Spleen (tissue), 11 donors: Measurements from ENCODE around the gene SCN10A. TPM values are rescaled to one million over a fixed set of nuclear protein-coding genes. Genes with fewer than 3 reads are reported as not detected.

Experiments used
- DNase-seq: peaks from one replicate; pipeline ENCODE4 v3.0.0-alpha.2; 2020
- H3K27ac ChIP-seq, 8 donors: fragments of 200-600 bp; sonication (generic) in 7 of 8; 1 replicate in 4 of 8; 2 replicates in 4 of 8; pipeline versions ENCODE4 v1.5.0 to v1.8.0; 2016 to 2021; ENCODE audit warnings: inconsistent platforms in 4 of 8, mild to moderate bottlenecking in 4 of 8, moderate library complexity in 1 of 8
- H3K27me3 ChIP-seq, 7 donors: fragments of 200-600 bp; sonication (generic) in 6 of 7; replicated peaks in 1 of 7; 1 replicate in 4 of 7; 2 replicates in 3 of 7; pipeline versions ENCODE4 v1.5.0 to v1.8.0; 2016 to 2021; ENCODE audit warnings: inconsistent platforms in 3 of 7, mild to moderate bottlenecking in 1 of 7
- H3K36me3 ChIP-seq, 6 donors: fragments of 200-600 bp; sonication (generic) in 5 of 6; 1 replicate in 4 of 6; 2 replicates in 2 of 6; pipeline versions ENCODE4 v1.5.0 to v1.8.0; 2016 to 2021; ENCODE audit warnings: inconsistent platforms in 2 of 6
- H3K4me1 ChIP-seq, 6 donors: fragments of 200-600 bp; sonication (generic) in 5 of 6; 1 replicate in 3 of 6; 2 replicates in 3 of 6; pipeline versions ENCODE4 v1.5.0 to v1.8.0; 2016 to 2021; ENCODE audit warnings: inconsistent platforms in 3 of 6
- H3K4me3 ChIP-seq, 8 donors: fragments of 200-600 bp; sonication (generic) in 7 of 8; 1 replicate in 4 of 8; 2 replicates in 4 of 8; pipeline versions ENCODE4 v1.5.0 to v1.8.0; 2016 to 2021; ENCODE audit warnings: inconsistent platforms in 4 of 8, mild to moderate bottlenecking in 4 of 8, moderate library complexity in 2 of 8
- H3K9me3 ChIP-seq, 8 donors: fragments of 200-600 bp; sonication (generic) in 7 of 8; 1 replicate in 4 of 8; 2 replicates in 4 of 8; pipeline versions ENCODE4 v1.5.0 to v1.8.0; 2016 to 2021; ENCODE audit warnings: inconsistent platforms in 4 of 8
- POLR2A ChIP-seq, 3 donors: fragments of 450-650 bp; IDR thresholded peaks; one replicate each; pipeline ENCODE4 v1.5.1; 2017; ENCODE audit warnings: antibody characterized with exemption in 3 of 3, mild to moderate bottlenecking in 1 of 3
- POLR2AphosphoS5 ChIP-seq, 3 donors: sonication (generic); formaldehyde crosslinking; IDR thresholded peaks; one replicate each; pipeline ENCODE4 v1.5.1; 2017; ENCODE audit warnings: antibody characterized with exemption in 3 of 3
- WGBS, 5 donors: extraction: QIAGEN DNeasy Blood & Tissue Kit in 3 of 5; methylation state at CpG; one replicate each; pipeline versions ENCODE4 v1.1.5 to v1.1.7; 2013 to 2018; 5-methylcytosine and 5-hydroxymethylcytosine counted together
- intact Hi-C: fragments of 100-400 bp; cut with DNase I; formaldehyde crosslinking; loops from one replicate; pipeline ENCODE4 v1.15.0; 2023; ENCODE audit warnings: low total_unique reads
- polyA plus RNA-seq, 3 donors: library from polyadenylated mRNA; stranded (reverse); fragments of 200-250 nt; gene quantifications; one replicate each; pipeline ENCODE4 v1.2.1, GENCODE V29; 2013
- total RNA-seq, 7 donors: library from RNA; depleted of rRNA in 3 of 7; stranded (reverse); fragments of >200 nt in 3 of 7; fragmentation: NEBNext Ultra II Directional in 4 of 7; extraction: Animal tissue kit (Norgen Biotek cat#: 25700) in 4 of 7; gene quantifications; one replicate each; pipeline versions ENCODE4 v1.1.0 to v1.2.1, GENCODE V29; 2016 to 2021
- TF ChIP-seq, protein P1 (sequence below), 11 experiments: fragments of 200-600 bp in 7 of 11; fragments of 450-650 bp in 4 of 11; sonication (generic) in 4 of 11; IDR thresholded peaks in 8 of 11; conservative IDR thresholded peaks in 3 of 11; 1 replicate in 7 of 11; 2 replicates in 4 of 11; pipeline versions ENCODE4 v1.4.0 to v1.8.0; 2016 to 2021; ENCODE audit warnings: antibody characterized with exemption in 11 of 11, inconsistent platforms in 4 of 11, mild to moderate bottlenecking in 1 of 11
- donor health status: healthy with polysubstance abuse.
- donor health status: DM: no; HTN: no; CAD: no; lungs with moderate emphysema.
- donor health status: DM: no; HTN: no; CAD: no.
- donor health status: Bipolar disorder and iron deficiency.
- donor health status: healthy.
- donor health status: DM: no; HTN: no; CAD: no.
- donor health status: DM: yes; HTN: yes; CAD: no.

The SCN10A gene
- total and polyA plus RNA-seq, 10 donors: under 0.01 to 0.26 (median 0.02) TPM; not detected in 7

DNA sequence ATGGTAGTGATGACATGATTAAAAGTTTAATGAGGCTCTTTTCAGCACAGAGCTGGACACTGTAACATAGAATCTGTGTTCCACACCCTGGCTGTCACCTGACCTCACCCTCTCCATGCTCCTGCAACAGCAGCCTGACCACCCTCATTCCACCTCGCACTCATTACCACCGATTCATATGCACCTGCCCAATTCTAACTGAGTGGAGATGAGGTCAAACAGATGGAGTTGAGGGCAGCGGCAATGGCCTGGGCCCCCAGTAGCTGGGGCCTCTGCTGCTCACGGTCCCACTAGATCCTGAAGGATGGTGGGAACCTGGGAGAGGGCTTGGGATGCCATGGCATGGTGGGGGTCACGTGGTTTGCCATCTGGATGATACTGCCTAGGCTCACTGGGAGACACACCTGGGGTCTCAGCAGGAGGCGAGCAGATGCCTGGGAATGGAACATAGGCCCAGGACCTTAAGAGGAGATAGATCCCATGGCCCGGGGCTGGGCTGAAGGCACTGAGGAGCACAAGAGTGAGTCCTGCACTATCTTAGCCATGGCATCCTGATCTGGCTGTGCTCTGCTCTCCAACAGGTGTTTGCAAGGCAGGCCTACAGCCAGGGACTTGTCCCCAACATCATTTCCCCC is 167.9 kb downstream of the SCN10A start:
- no peak for DNase-seq
- H3K4me3 ChIP-seq: no peak overlapping the region
- no peak overlapping the region for H3K27ac ChIP-seq
- TF ChIP-seq, protein P1, sequence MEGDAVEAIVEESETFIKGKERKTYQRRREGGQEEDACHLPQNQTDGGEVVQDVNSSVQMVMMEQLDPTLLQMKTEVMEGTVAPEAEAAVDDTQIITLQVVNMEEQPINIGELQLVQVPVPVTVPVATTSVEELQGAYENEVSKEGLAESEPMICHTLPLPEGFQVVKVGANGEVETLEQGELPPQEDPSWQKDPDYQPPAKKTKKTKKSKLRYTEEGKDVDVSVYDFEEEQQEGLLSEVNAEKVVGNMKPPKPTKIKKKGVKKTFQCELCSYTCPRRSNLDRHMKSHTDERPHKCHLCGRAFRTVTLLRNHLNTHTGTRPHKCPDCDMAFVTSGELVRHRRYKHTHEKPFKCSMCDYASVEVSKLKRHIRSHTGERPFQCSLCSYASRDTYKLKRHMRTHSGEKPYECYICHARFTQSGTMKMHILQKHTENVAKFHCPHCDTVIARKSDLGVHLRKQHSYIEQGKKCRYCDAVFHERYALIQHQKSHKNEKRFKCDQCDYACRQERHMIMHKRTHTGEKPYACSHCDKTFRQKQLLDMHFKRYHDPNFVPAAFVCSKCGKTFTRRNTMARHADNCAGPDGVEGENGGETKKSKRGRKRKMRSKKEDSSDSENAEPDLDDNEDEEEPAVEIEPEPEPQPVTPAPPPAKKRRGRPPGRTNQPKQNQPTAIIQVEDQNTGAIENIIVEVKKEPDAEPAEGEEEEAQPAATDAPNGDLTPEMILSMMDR (IDR thresholded peaks at IDR 0.05 in 8 of 11, conservative IDR thresholded peaks at IDR 0.05 in 3 of 11): no peak
- TF ChIP-seq POLR2AphosphoS5 (IDR thresholded peaks at IDR 0.05) (no peak), POLR2A (IDR thresholded peaks at IDR 0.05) (no peak)
- no peaks in the 10 kb centered on the region for H3K9me3 ChIP-seq
- H3K27me3 ChIP-seq: peaks cover 4 to 90% (median 41%) of the 10 kb centered on the region in 7 donors
- 88 to 98% (median 95%) methylated on average over 7 of the region's 7 CpGs for WGBS, 5 donors
- H3K36me3 ChIP-seq: no peaks in the 10 kb centered on the region
- H3K4me1 ChIP-seq: peaks cover 0 to 30% (median 23%) of the 10 kb centered on the region in 6 donors
- intact Hi-C loops: no loop called here

DNA sequence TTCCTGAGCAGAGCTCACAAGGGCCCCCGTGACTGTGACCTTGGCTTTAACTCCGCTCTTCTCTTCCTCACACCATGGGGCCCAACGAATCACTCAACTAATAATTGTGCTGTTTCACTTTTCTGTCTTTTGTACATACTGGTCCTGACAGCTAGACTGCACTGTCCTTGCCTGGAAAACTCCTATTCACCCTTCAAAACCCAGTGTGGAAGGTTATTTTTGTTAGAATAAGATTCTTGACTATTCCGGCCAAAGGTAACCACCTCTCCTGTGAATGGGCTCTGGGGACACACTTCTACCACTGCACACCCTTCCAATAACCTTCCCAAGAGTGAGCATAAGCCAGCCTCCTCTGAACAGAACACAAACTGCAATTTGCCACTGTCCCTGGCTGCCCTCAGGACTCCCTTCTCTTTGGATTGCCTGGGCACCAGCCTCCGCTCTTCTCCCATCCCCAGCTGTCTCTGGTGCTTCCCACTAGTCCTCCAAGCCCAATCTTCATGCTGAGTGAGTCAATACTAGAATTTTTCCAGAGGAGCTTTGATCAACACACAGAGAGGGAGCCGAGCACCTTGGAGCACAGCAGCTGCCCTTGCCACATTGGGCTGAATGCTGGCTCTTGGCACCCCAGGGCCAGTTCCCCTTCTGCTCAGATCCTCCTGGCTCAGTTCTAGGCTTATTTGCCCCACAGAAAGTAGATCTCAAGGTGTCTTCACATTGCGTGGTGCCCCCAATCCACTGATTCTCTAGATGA is 168.6 kb downstream of the SCN10A start:
- peaks cover 0 to 30% (median 23%) of the 10 kb centered on the region in 6 donors for H3K4me1 ChIP-seq
- no peaks in the 10 kb centered on the region for H3K36me3 ChIP-seq
- H3K27me3 ChIP-seq: peaks cover 4 to 93% (median 41%) of the 10 kb centered on the region in 7 donors
- no peaks in the 10 kb centered on the region for H3K9me3 ChIP-seq
- H3K27ac ChIP-seq: no peak overlapping the region
- intact Hi-C loops: no loop called here
- DNase-seq: no peak
- TF ChIP-seq POLR2A (IDR thresholded peaks at IDR 0.05) (no peak), POLR2AphosphoS5 (IDR thresholded peaks at IDR 0.05) (no peak)
- TF ChIP-seq, protein P1 (IDR thresholded peaks at IDR 0.05 in 8 of 11, conservative IDR thresholded peaks at IDR 0.05 in 3 of 11): no peak
- H3K4me3 ChIP-seq: no peak overlapping the region
- WGBS, 5 donors: 83 to 94% (median 89%) methylated on average over 7 of the region's 7 CpGs

Other genes with a start within 250 kb of the SCN10A start
- gene SCN5A, start 166.5 kb downstream of the SCN10A start, total RNA-seq: 1 to 10 TPM in 1 of 7 donors, under 1 TPM in 3, not detected in 3; 0.17 to 1.2 (median 0.48) TPM
- under 1 TPM; 0.02 to 0.06 (median 0.02) TPM for gene SCN5A, start 166.5 kb downstream of the SCN10A start, polyA plus RNA-seq
- 1 to 10 TPM in 6 of 7 donors, under 1 TPM in 1; 0.65 to 6.0 (median 3.4) TPM for gene SCN11A, start 235.7 kb upstream of the SCN10A start, total RNA-seq
- 1 to 10 TPM in 2 of 3 donors, under 1 TPM in 1; 0.26 to 2.6 (median 1.5) TPM for gene SCN11A, start 235.7 kb upstream of the SCN10A start, polyA plus RNA-seq
- gene WDR48, start 235.8 kb upstream of the SCN10A start, total RNA-seq: 10 to 100 TPM; 32.7 to 45.0 (median 36.9) TPM
- gene WDR48, start 235.8 kb upstream of the SCN10A start, polyA plus RNA-seq: 10 to 100 TPM; 11.1 to 13.4 (median 12.7) TPM